Liver (tissue), 3 donors: ENCODE data around the gene NCS1.

Experiments used
- EGR1 ChIP-seq, 2 donors: IDR thresholded peaks; 2 replicates each; pipeline ENCODE4 v1.6.1; 2016 to 2018; ENCODE audit warnings: antibody characterized with exemption in 2 of 2, low read depth in 2 of 2
- RAD21 ChIP-seq, 2 donors: IDR thresholded peaks; 2 replicates each; pipeline ENCODE4 v1.6.1; 2016; ENCODE audit warnings: antibody characterized with exemption in 2 of 2, mild to moderate bottlenecking in 2 of 2
- SP1 ChIP-seq: IDR thresholded peaks from 2 replicates; pipeline ENCODE4 v1.6.1; 2018; ENCODE audit warnings: antibody characterized with exemption, mild to moderate bottlenecking
- TAF1 ChIP-seq: conservative IDR thresholded peaks from 2 replicates; pipeline ENCODE4 v1.6.1; 2016; ENCODE audit warnings: antibody characterized with exemption, mild to moderate bottlenecking
- TF ChIP-seq, protein P1 (sequence below): fragments of 150-350 bp; IDR thresholded peaks from 2 replicates; pipeline ENCODE4 v1.5.1; 2017; ENCODE audit warnings: improper control_type of control experiment, low read depth, low read length; ENCODE audit not compliant: missing input control
- donor health status: healthy.
- donor health status: healthy.

DNA sequence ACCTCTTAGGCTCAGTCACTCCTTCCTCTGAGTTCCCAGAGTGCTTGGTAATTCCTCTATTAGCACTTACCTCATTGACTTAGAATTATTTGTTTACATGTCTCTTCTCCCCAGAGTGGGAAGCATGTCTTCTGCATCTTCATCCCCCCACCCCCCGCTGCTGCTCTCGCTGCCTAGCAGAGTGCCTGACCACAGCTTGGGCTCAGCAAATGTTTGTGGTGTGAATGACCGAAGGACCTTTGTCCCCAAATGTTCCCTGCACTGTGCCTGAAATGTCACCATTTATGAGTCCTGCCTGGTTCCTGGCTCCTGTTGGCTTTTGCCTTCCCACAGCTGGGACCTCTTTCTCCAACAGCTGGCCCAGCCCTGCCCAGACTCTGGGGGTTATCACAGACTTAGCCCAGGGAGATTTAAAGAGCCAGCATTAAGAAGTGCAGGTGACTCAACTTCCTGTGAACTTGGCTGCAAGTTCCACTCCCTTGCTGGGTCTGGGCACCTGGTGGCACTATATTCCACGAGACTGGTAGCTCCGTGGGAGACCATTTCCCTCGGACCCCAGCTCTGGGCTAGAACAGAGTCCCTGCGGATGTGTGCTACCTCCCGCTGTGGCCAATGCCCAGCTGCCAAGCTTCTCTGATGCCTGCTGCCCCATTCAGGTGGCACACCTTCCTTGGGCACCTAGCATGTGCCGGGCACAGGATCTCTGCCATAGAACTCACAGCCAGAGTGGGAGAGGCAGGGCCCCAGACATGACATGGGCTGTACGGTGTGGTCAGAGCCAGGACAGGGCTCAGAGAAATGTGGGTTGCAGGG is 91.6 kb downstream of the NCS1 start:
- no peak for TF ChIP-seq EGR1 (IDR thresholded peaks at IDR 0.05; ENCODE audit: low read depth in 2 of 2)
- TF ChIP-seq TAF1, result no peak
- TF ChIP-seq, protein P1, sequence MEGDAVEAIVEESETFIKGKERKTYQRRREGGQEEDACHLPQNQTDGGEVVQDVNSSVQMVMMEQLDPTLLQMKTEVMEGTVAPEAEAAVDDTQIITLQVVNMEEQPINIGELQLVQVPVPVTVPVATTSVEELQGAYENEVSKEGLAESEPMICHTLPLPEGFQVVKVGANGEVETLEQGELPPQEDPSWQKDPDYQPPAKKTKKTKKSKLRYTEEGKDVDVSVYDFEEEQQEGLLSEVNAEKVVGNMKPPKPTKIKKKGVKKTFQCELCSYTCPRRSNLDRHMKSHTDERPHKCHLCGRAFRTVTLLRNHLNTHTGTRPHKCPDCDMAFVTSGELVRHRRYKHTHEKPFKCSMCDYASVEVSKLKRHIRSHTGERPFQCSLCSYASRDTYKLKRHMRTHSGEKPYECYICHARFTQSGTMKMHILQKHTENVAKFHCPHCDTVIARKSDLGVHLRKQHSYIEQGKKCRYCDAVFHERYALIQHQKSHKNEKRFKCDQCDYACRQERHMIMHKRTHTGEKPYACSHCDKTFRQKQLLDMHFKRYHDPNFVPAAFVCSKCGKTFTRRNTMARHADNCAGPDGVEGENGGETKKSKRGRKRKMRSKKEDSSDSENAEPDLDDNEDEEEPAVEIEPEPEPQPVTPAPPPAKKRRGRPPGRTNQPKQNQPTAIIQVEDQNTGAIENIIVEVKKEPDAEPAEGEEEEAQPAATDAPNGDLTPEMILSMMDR, result no peak
- TF ChIP-seq RAD21 (IDR thresholded peaks at IDR 0.05), result peak; percentile 51 to 67
- TF ChIP-seq SP1, result peak; percentile 98
